Neural crest cell (in vitro differentiated cells): ENCODE measurements around the gene SUCLG2. TPM values are rescaled to one million over a fixed set of nuclear protein-coding genes. Genes with fewer than 3 reads are reported as not detected.

Experiments used
- DNase-seq: peaks from one replicate; pipeline ENCODE4 v3.0.0; 2021; ENCODE audit warnings: low read depth, mixed read lengths, low spot score
- H3K27ac Mint-ChIP-seq: one replicate; pipeline ENCODE4 v1.8.0; 2021; ENCODE audit warnings: mild to moderate bottlenecking, mixed read lengths; ENCODE audit not compliant: unreplicated experiment
- H3K27me3 Mint-ChIP-seq: 2 replicates; pipeline ENCODE4 v1.8.0; 2021; ENCODE audit warnings: low read depth, mild to moderate bottlenecking, mixed read lengths
- H3K36me3 Mint-ChIP-seq: 2 replicates; pipeline ENCODE4 v1.8.0; 2021; ENCODE audit warnings: low read depth, mild to moderate bottlenecking, mixed read lengths
- H3K4me1 Mint-ChIP-seq: 2 replicates; pipeline ENCODE4 v1.8.0; 2021; ENCODE audit warnings: mixed read lengths
- H3K4me3 Mint-ChIP-seq: one replicate; pipeline ENCODE4 v1.8.0; 2021; ENCODE audit warnings: mild to moderate bottlenecking, mixed read lengths
- H3K9me3 Mint-ChIP-seq: 2 replicates; pipeline ENCODE4 v1.8.0; 2021; ENCODE audit warnings: mixed read lengths
- CTCF ChIP-seq: fragments of 200-600 bp; sonication (generic); conservative IDR thresholded peaks from 2 replicates; pipeline ENCODE4 v1.5.0; 2021; ENCODE audit warnings: antibody characterized with exemption, mild to moderate bottlenecking
- total RNA-seq: library from RNA; stranded (reverse); gene quantifications from 2 replicates; pipeline ENCODE4 v1.2.1, GENCODE V29; 2021

SUCLG2 gene
- total RNA-seq, 1 donor from 2014 or later = 36.4 TPM

- Mint-ChIP-seq H3K27ac (no peak overlapping the region), H3K4me3 (no peak overlapping the region), H3K4me1 (no peaks in the 10 kb centered on the region), H3K9me3 (peaks cover 7% of the 10 kb centered on the region), H3K36me3 (peaks cover 4% of the 10 kb centered on the region), H3K27me3 (no peaks in the 10 kb centered on the region)
- no peak for TF ChIP-seq CTCF
- no peak for DNase-seq
These were observed 36.8 kb upstream of the SUCLG2 start for GRCh38 chr3:67691207-67691606.

GRCh38 chr3:67689806-67690205 is 35.4 kb upstream of the SUCLG2 start:
- peaks cover 4% of the 10 kb centered on the region for H3K9me3 Mint-ChIP-seq
- H3K27me3 Mint-ChIP-seq = no peaks in the 10 kb centered on the region
- H3K36me3 Mint-ChIP-seq = peaks cover 4% of the 10 kb centered on the region
- no peak overlapping the region for H3K4me3 Mint-ChIP-seq
- no peak overlapping the region for H3K27ac Mint-ChIP-seq
- no peak for DNase-seq
- no peak for TF ChIP-seq CTCF
- no peaks in the 10 kb centered on the region for H3K4me1 Mint-ChIP-seq

- Mint-ChIP-seq H3K9me3 (peaks cover 4% of the 10 kb centered on the region), H3K27ac (no peak overlapping the region), H3K4me3 (no peak overlapping the region), H3K4me1 (no peaks in the 10 kb centered on the region), H3K36me3 (peaks cover 4% of the 10 kb centered on the region), H3K27me3 (no peaks in the 10 kb centered on the region)
- no peak for TF ChIP-seq CTCF
- DNase-seq = no peak
These were observed 33.8 kb upstream of the SUCLG2 start for GRCh38 chr3:67688231-67688630.

- peaks cover 4% of the 10 kb centered on the region for H3K9me3 Mint-ChIP-seq
- H3K4me1 Mint-ChIP-seq = no peaks in the 10 kb centered on the region
- no peak overlapping the region for H3K4me3 Mint-ChIP-seq
- H3K27ac Mint-ChIP-seq = no peak overlapping the region
- no peaks in the 10 kb centered on the region for H3K27me3 Mint-ChIP-seq
- no peak for DNase-seq
- TF ChIP-seq CTCF = no peak
- peaks cover 4% of the 10 kb centered on the region for H3K36me3 Mint-ChIP-seq
These were observed 31.7 kb upstream of the SUCLG2 start for GRCh38 chr3:67686069-67686468.

GRCh38 chr3:67685499-67685898 is 31.1 kb upstream of the SUCLG2 start:
- DNase-seq = no peak
- H3K27me3 Mint-ChIP-seq = no peaks in the 10 kb centered on the region
- peaks cover 4% of the 10 kb centered on the region for H3K36me3 Mint-ChIP-seq

More at GRCh38 chr3:67685499-67685898, 31.1 kb upstream of the SUCLG2 start:
- H3K9me3 Mint-ChIP-seq = peaks cover 4% of the 10 kb centered on the region
- H3K27ac Mint-ChIP-seq = no peak overlapping the region
- no peaks in the 10 kb centered on the region for H3K4me1 Mint-ChIP-seq
- TF ChIP-seq CTCF = no peak
- no peak overlapping the region for H3K4me3 Mint-ChIP-seq
